ENCODE results near the gene CRISP3. TPM values are rescaled to one million over a fixed set of nuclear protein-coding genes. Genes with fewer than 3 reads are reported as not detected.

Gene CRISP3
- total and polyA plus RNA-seq, 2 of the 8 experiments (the other 6 are each of a cell fraction or from before 2014, with no cell fraction given): not detected

- H3K79me1 ChIP-seq (ENCODE audit: low read depth, low read length): no peaks in the 10 kb centered on the region
- POLR2A ChIA-PET (ENCODE audit: partially characterized antibody): no interaction called here
These were observed 43.0 kb upstream of the CRISP3 start, which contains the start of gene PGK2 for GRCh38 chr6:49787176-49787575. Gene PGK2, minus strand, starts transcription at chr6:49787285. Its CDS starts 98 bp downstream, at chr6:49787187.

More at GRCh38 chr6:49787176-49787575, 43.0 kb upstream of the CRISP3 start, which contains the start of gene PGK2:
- Histone ChIP-seq H2AK5ac (ENCODE audit: low read depth, low read length) (no peak within 1 kb of the TSS), H2BK5ac (ENCODE audit: low read depth, low read length) (no peak within 1 kb of the TSS), H3K4me2 (ENCODE audit: insufficient read depth in 1 of 2, low read depth in 2 of 2, low read length in 2 of 2) (no peak within 1 kb of the TSS), H3K27ac (ENCODE audit: low read depth, low read length) (no peak within 1 kb of the TSS), H3K9ac (replicated peaks in 1 of 4; ENCODE audit: extremely low read depth in 1 of 4, low read depth in 3 of 4, low read length in 3 of 4) (no peak within 1 kb of the TSS), H3K79me2 (ENCODE audit: control insufficient read depth in 1 of 2, insufficient read depth in 2 of 2, low read length in 2 of 2) (no peaks in the 10 kb centered on the region), H4K8ac (ENCODE audit: extremely low read depth, insufficient read depth, low read length) (no peak within 1 kb of the TSS; the same call in 1 of the 2 replicates), H3K27me3 (replicated peaks in 1 of 4; ENCODE audit: control insufficient read depth in 3 of 4, extremely low read depth in 1 of 4, insufficient read depth in 3 of 4, low read length in 3 of 4) (no peaks in the 10 kb centered on the region), H2BK12ac (ENCODE audit: low read depth, low read length) (no peak within 1 kb of the TSS), H3K4me3 (ENCODE audit: extremely low read depth in 1 of 4, insufficient read depth in 2 of 4, low read depth in 3 of 4, low read length in 4 of 4) (no peak within 1 kb of the TSS), H2AFZ (ENCODE audit: low read length) (no peak within 1 kb of the TSS), H3K23ac (ENCODE audit: insufficient read length) (no peak within 1 kb of the TSS), H3K56ac (replicated peaks; ENCODE audit: insufficient read length, low read depth, low read length) (no peak within 1 kb of the TSS), H3K4ac (replicated peaks; ENCODE audit: insufficient read length, low read depth, low read length) (no peak within 1 kb of the TSS), H3K9me3 (ENCODE audit: insufficient read depth in 2 of 2, low read depth in 1 of 2, low read length in 1 of 2) (no peaks in the 10 kb centered on the region), H4K91ac (replicated peaks; ENCODE audit: insufficient read length, low read length) (no peak within 1 kb of the TSS), H3K14ac (ENCODE audit: insufficient read length) (no peak within 1 kb of the TSS), H2BK15ac (ENCODE audit: low read length) (no peak within 1 kb of the TSS), H4K5ac (ENCODE audit: insufficient read length, low read depth, low read length) (no peak within 1 kb of the TSS), H3K23me2 (ENCODE audit: low read depth, low read length) (no peaks in the 10 kb centered on the region), H2BK20ac (ENCODE audit: low read length) (no peak within 1 kb of the TSS), H3K36me3 (ENCODE audit: control insufficient read depth in 2 of 4, insufficient read depth in 4 of 4, low read length in 3 of 4) (no peaks in the 10 kb centered on the region), H3K4me1 (replicated peaks in 1 of 4; ENCODE audit: control insufficient read depth in 3 of 4, insufficient read depth in 4 of 4, low read length in 3 of 4) (no peaks in the 10 kb centered on the region; a peak in 1 of 7 replicates), H3K18ac (ENCODE audit: extremely low read depth, low read length) (no peak within 1 kb of the TSS), H2BK120ac (replicated peaks; ENCODE audit: low read depth, low read length) (no peak within 1 kb of the TSS), H4K20me1 (replicated peaks in 1 of 2; ENCODE audit: control insufficient read depth in 1 of 2, insufficient read depth in 2 of 2, low read length in 2 of 2) (no peaks in the 10 kb centered on the region)
- DNase-seq (ENCODE audit: low read depth in 1 of 2, low spot score in 2 of 2) (peak; percentile 46 to 71), FAIRE-seq (peak; percentile 87)
- TF ChIP-seq SP2 (IDR thresholded peaks at IDR 0.05; ENCODE audit: low read length) (peak; percentile 49), JUND (IDR thresholded peaks at IDR 0.05; ENCODE audit: low read length) (no peak), RFX5 (IDR thresholded peaks at IDR 0.05; ENCODE audit: borderline replicate concordance, low read depth, low read length) (peak; percentile 78), CEBPB (IDR thresholded peaks at IDR 0.05; ENCODE audit: low read depth, low read length) (no peak), CHD2 (IDR thresholded peaks at IDR 0.05; ENCODE audit: low read length) (peak; percentile 56; the same call in 1 of the 2 replicates), BRCA1 (IDR thresholded peaks at IDR 0.05; ENCODE audit: low read depth, low read length) (no peak), SP1 (IDR thresholded peaks at IDR 0.05; ENCODE audit: low read depth, low read length) (peak; percentile 74; the same call in 1 of the 2 replicates)
- CTCF ChIA-PET (ENCODE audit: partially characterized antibody): no interaction called here
- WGBS, 2 experiments (ENCODE audit: extremely low coverage in 1 of 2, insufficient coverage in 1 of 2, insufficient read length in 1 of 2, insufficient replicate concordance in 2 of 2, low coverage in 1 of 2, low lambda C conversion rate in 2 of 2, missing lambda C conversion rate in 1 of 2): 87% methylated on average over 8 of the region's 8 CpGs; no CpG with 5 or more reads in 1 of the 2 experiments

Measured in H1 (cell line).